CD4-positive, CD25-positive, alpha-beta regulatory T cell (primary cell): Measurements from ENCODE around the gene TUT1. TPM values are rescaled to one million over a fixed set of nuclear protein-coding genes. Genes with fewer than 3 reads are reported as not detected.

Experiments
- ATAC-seq, 2 donors: fragments of 150-1000 bp; cut with Tn5 transposase; one replicate each; pipeline ENCODE4 v1.10.0; 2021; ENCODE audit warnings: low read depth in 2 of 2, moderate number of reproducible peaks in 2 of 2, moderate library complexity in 1 of 2
- DNase-seq, 3 donors: peaks; one replicate each; pipeline versions ENCODE4 v3.0.0 to v3.0.0-alpha.2; 2012 to 2022; ENCODE audit warnings: mixed read lengths in 1 of 3
- H3K27ac ChIP-seq: one replicate; pipeline ENCODE4 v1.7.0; 2013; ENCODE audit warnings: mild to moderate bottlenecking, low read length; ENCODE audit not compliant: insufficient read depth, poor library complexity, severe bottlenecking
- H3K27me3 ChIP-seq: one replicate; pipeline ENCODE4 v1.7.0; 2013; ENCODE audit warnings: low read length; ENCODE audit not compliant: control insufficient read depth, insufficient read depth
- H3K36me3 ChIP-seq: one replicate; pipeline ENCODE4 v1.7.0; 2013; ENCODE audit warnings: mild to moderate bottlenecking, low read length, moderate library complexity; ENCODE audit not compliant: control insufficient read depth, insufficient read depth
- H3K4me1 ChIP-seq: 2 replicates; pipeline ENCODE4 v1.7.0; 2013; ENCODE audit warnings: mild to moderate bottlenecking, low read length; ENCODE audit not compliant: insufficient read depth, control insufficient read depth, poor library complexity, severe bottlenecking
- H3K4me3 ChIP-seq: one replicate; pipeline ENCODE4 v1.7.0; 2013; ENCODE audit warnings: low read depth, mild to moderate bottlenecking, low read length, moderate library complexity
- H3K9me3 ChIP-seq, 2 experiments: 1 replicate in 1 of 2; 2 replicates in 1 of 2; pipeline ENCODE4 v1.7.0; 2013; ENCODE audit warnings: low read length in 2 of 2, mild to moderate bottlenecking in 1 of 2, moderate library complexity in 1 of 2; ENCODE audit not compliant: control insufficient read depth in 2 of 2
- H3K27ac Mint-ChIP-seq, 3 donors: one replicate each; pipeline ENCODE4 v1.8.0; 2020 to 2022; ENCODE audit warnings: mild to moderate bottlenecking in 3 of 3, mixed read lengths in 3 of 3, moderate library complexity in 2 of 3
- H3K27me3 Mint-ChIP-seq: one replicate; pipeline ENCODE4 v1.8.0; 2022; ENCODE audit warnings: mild to moderate bottlenecking, mixed read lengths
- H3K36me3 Mint-ChIP-seq: one replicate; pipeline ENCODE4 v1.8.0; 2020; ENCODE audit warnings: mixed read lengths
- H3K4me1 Mint-ChIP-seq, 4 donors: one replicate each; pipeline ENCODE4 v1.8.0; 2020 to 2022; ENCODE audit warnings: mixed read lengths in 4 of 4, mild to moderate bottlenecking in 1 of 4
- H3K4me3 Mint-ChIP-seq, 4 donors: one replicate each; pipeline ENCODE4 v1.8.0; 2020 to 2022; ENCODE audit warnings: mild to moderate bottlenecking in 4 of 4, mixed read lengths in 4 of 4, moderate library complexity in 3 of 4
- H3K9me3 Mint-ChIP-seq, 7 donors: one replicate each; pipeline ENCODE4 v1.8.0; 2020 to 2022; ENCODE audit warnings: mixed read lengths in 7 of 7, mild to moderate bottlenecking in 3 of 7, moderate library complexity in 2 of 7
- polyA plus RNA-seq, 4 donors: library from polyadenylated mRNA; unstranded; fragments of 300-500 nt; fragmentation: Illumina TruSeq; gene quantifications; one replicate each; pipeline ENCODE4 v1.2.3, GENCODE V29; 2021
- total RNA-seq: library from RNA; stranded (reverse); gene quantifications from one replicate; pipeline ENCODE4 v1.2.3, GENCODE V29; 2022

The TUT1 gene
- total and polyA plus RNA-seq, 5 donors from 2014 or later, result 6.5 to 22.0 (median 11.2) TPM

DNA sequence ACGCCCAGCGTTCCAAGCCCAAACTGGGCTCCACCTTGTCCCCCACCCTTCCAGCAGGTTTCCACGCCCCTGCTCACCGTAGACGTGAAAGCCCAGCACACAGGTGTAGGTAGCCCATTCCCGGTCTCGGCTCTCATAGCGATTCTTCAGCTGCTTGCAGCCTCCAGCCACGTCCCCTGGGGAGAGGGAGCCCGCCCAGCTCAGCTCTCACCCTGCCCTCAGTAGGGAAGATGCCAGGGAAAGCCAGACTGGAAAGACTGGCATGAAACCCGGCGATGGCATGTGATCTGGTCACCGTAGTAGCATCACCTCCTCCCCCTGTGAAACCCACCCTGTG, 11.7 kb upstream of the TUT1 start:
- Mint-ChIP-seq H3K27ac (peak overlapping the region in 2 of 3 donors; percentile 52 to 85), H3K4me3 (peak overlapping the region; percentile 82 to 95 (median 87)), H3K9me3 (no peaks in the 10 kb centered on the region), H3K27me3 (no peaks in the 10 kb centered on the region), H3K4me1 (peaks cover 11 to 59% (median 43%) of the 10 kb centered on the region in 4 donors), H3K36me3 (peaks cover 47% of the 10 kb centered on the region)
- peaks cover 38% of the 10 kb centered on the region for H3K4me1 ChIP-seq
- ATAC-seq (no peak), DNase-seq (no peak)
- H3K9me3 ChIP-seq, result no peaks in the 10 kb centered on the region
- peaks cover 25% of the 10 kb centered on the region for H3K36me3 ChIP-seq
- H3K4me3 ChIP-seq, result no peak overlapping the region
- H3K27me3 ChIP-seq, result no peaks in the 10 kb centered on the region
- no peak overlapping the region for H3K27ac ChIP-seq

DNA sequence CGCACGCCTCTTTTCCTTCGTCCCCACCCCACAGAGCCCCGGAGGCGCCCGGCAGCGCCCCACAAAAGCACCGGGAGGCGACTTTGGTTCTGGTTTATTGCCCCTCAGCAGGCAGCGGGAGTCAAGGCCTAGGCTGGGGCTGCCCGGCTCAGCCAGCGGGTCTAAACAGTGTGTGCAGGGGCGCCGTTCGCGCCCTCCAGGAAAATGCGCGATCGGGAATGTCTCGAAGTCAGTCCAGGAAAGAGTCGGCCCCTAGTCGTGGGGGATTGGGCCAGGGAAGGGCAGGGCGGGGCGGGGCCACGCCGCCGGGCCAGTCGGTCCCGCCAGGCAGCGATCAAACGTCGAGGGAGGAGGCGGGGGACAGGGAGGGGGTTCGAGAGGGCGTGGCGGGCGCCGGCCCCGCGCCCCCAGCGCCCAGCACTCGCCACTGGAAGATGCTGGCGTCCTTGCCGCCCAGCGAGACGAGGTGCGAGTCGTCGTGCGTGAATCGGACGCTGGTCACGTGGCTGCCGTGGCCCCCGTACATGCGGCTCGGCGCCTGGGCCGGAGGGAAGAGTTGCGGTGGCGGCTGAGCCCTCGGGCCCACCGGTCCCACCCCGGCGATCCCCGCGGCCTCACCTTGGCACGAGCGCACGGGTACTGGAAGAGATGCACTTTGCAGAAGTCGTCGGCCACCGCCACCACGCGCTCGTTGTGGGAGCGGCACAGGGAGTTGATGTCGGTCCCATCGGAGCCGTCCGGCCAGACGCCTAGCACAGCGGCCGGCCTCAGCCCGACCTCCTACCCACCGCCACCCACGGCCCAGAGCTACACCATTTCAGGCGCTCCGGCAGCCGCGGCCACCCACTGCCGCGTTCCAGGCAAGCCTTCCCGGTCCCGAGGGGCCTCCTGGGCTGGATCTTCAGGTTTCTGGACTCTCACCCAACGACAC, 11.1 kb upstream of the TUT1 start:
- H3K4me1 Mint-ChIP-seq, result peaks cover 11 to 59% (median 44%) of the 10 kb centered on the region in 4 donors

DNA sequence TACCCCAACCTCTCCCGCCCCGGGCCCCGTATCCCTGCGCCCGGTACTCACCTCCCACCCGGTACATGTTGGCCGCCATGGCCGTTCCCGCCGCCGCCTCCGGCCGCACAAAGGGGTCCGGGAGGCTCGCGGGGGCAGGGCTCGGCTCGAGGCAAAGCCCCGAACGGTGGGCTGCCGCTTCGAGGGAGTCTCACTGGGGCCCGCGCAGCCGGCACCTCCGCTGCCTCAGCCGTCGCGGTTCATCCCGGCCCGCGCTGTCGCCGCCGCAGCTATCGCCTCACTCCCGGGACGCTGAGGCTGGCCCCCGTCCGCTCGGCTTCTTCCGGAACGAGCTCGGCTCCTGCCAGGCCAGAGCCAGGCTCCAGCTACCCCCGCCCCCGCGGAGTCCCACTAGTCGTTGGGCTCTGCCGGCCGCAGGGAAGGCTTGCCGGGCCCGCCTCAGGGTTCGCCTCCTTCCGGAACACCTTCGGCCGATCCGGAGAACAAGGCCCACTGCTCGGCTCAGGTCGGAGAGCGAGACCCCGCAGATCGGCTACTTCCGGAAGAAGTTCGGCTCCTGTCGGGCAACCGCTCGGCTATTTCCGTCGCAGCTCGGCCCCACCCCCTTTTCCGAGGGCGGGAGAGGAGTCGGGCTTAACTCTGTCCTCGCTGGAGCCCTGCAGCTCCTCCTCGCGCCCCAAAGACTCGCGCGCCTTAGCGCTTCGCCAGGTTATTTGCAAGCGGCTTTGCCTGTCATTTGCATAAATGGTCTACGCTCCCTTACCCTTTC, 10.2 kb upstream of the TUT1 start, which contains the start of gene MTA2:
Gene MTA2, minus strand, starts transcription at position 494 of the 769 bp plus-strand sequence. Its CDS starts 415 bp downstream, at position 79.
- H3K4me3 Mint-ChIP-seq, result peak within 1 kb of the TSS; percentile 95 to 100 (median 96)
- Histone ChIP-seq H3K4me1 (peaks cover 48% of the 10 kb centered on the region), H3K27me3 (no peaks in the 10 kb centered on the region), H3K4me3 (peak within 1 kb of the TSS; percentile 98), H3K27ac (peak within 1 kb of the TSS; percentile 90), H3K9me3 (no peaks in the 10 kb centered on the region), H3K36me3 (peaks cover 38% of the 10 kb centered on the region)
- peak within 1 kb of the TSS; percentile 96 to 97 (median 97) for H3K27ac Mint-ChIP-seq
- DNase-seq, result peak; percentile 98 to 100 (median 99)
- H3K36me3 Mint-ChIP-seq, result peaks cover 47% of the 10 kb centered on the region
- no peaks in the 10 kb centered on the region for H3K27me3 Mint-ChIP-seq
- ATAC-seq, result peak; percentile 75 to 78
- H3K9me3 Mint-ChIP-seq, result no peaks in the 10 kb centered on the region
- H3K4me1 Mint-ChIP-seq, result peaks cover 11 to 61% (median 46%) of the 10 kb centered on the region in 4 donors

More for the DNA sequence above, 11.1 kb upstream of the TUT1 start:
- Histone ChIP-seq H3K27ac (peak overlapping the region; percentile 90), H3K4me3 (peak overlapping the region; percentile 57), H3K36me3 (peaks cover 30% of the 10 kb centered on the region), H3K4me1 (peaks cover 44% of the 10 kb centered on the region), H3K27me3 (no peaks in the 10 kb centered on the region), H3K9me3 (no peaks in the 10 kb centered on the region)
- Mint-ChIP-seq H3K27ac (peak overlapping the region; percentile 92 to 97 (median 96)), H3K27me3 (no peaks in the 10 kb centered on the region), H3K36me3 (peaks cover 47% of the 10 kb centered on the region), H3K4me3 (peak overlapping the region; percentile 95 to 100 (median 96)), H3K9me3 (no peaks in the 10 kb centered on the region)
- no peak for ATAC-seq
- peak in 1 of 3 donors; percentile 40 for DNase-seq

DNA sequence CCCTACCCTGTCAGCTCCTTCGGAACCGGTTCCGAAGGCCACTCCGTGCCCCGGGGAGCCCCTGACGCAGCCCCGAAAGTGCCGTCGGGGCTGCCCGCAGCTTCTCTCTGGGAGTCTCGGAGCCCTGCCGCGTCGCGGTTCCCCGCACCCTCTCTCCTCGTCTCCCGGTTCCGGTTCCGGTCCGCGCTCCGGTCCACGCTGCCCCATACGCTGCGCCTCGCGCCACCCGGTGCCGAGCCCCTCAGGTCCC, 9.7 kb upstream of the TUT1 start:
- ATAC-seq (no peak), DNase-seq (peak; percentile 40 to 53 (median 52))
- Mint-ChIP-seq H3K9me3 (no peaks in the 10 kb centered on the region), H3K27ac (peak overlapping the region; percentile 96 to 97 (median 96)), H3K36me3 (peaks cover 44% of the 10 kb centered on the region), H3K4me3 (peak overlapping the region; percentile 95 to 100 (median 96)), H3K4me1 (peaks cover 11 to 65% (median 45%) of the 10 kb centered on the region in 4 donors), H3K27me3 (no peaks in the 10 kb centered on the region)
- peak overlapping the region; percentile 90 for H3K27ac ChIP-seq
- H3K27me3 ChIP-seq, result no peaks in the 10 kb centered on the region
- H3K4me1 ChIP-seq, result peaks cover 48% of the 10 kb centered on the region
- H3K4me3 ChIP-seq, result peak overlapping the region; percentile 98
- peaks cover 43% of the 10 kb centered on the region for H3K36me3 ChIP-seq
- H3K9me3 ChIP-seq, result no peaks in the 10 kb centered on the region

DNA sequence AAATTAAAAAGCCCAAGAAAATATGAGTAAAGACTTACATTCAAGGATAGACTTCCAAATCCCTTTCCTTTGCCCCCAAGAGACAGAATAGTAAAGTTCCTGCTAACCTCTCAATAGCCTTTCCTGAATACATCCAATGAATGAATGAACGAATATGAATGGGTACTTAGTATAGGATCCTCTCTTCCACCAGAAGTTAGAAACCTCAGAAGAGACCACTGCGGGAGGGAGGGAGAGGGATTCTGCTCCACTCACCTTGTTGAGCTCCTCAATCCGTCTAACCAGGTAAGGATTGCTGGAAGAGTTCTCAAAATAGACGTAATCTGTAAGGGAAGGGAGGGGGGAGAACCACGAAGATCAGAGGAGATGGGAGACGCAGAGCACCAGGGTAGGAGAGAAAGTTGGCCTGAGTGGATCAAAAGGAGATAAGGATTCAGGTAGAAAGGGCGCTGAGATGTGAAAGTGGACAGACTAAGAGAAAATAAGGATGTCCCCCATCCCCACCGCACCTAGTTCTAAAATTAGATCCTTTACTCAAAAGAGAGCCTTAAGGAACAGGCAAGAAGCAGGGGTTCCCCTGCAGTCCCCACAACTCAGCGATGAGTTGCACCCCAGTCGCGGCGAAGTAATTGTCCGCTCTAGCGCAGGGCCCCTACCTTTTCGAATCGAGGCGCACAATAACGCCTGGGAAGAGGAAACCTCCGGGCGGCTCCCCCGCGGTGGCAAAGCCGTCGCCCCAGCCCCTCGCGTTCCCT, 9.2 kb upstream of the TUT1 start:
- no peaks in the 10 kb centered on the region for H3K27me3 ChIP-seq
- H3K27ac Mint-ChIP-seq, result peak overlapping the region; percentile 96 to 97 (median 96)
- peaks cover 45% of the 10 kb centered on the region for H3K36me3 ChIP-seq
- peaks cover 48% of the 10 kb centered on the region for H3K4me1 ChIP-seq
- H3K4me3 ChIP-seq, result peak overlapping the region; percentile 98
- H3K9me3 Mint-ChIP-seq, result no peaks in the 10 kb centered on the region
- H3K4me3 Mint-ChIP-seq, result peak overlapping the region; percentile 95 to 100 (median 96)
- H3K27ac ChIP-seq, result peak overlapping the region; percentile 90
- no peak for ATAC-seq
- no peaks in the 10 kb centered on the region for H3K9me3 ChIP-seq
- no peaks in the 10 kb centered on the region for H3K27me3 Mint-ChIP-seq
- DNase-seq, result peak in 1 of 3 donors; percentile 42
- H3K36me3 Mint-ChIP-seq, result peaks cover 45% of the 10 kb centered on the region
- peaks cover 11 to 67% (median 44%) of the 10 kb centered on the region in 4 donors for H3K4me1 Mint-ChIP-seq

DNA sequence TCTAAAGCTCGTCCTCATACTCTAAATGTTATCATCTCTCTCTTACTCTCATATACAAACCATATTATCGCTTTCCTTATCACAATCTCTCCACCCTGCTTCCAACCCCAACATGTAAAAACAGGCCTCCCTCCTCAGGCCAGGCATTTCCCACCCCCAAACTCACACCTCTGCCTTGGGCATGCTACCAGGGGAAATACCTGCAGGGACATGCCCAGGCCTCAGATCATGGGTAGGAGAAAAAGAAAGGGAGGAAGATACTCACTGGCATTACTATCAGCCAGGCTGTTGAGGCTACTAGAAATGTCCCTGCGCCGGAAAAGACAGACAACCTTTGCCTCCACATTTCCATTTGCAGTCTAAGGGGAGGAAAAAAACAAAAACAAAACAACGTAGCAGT, 8.6 kb upstream of the TUT1 start:
- Mint-ChIP-seq H3K27me3 (no peaks in the 10 kb centered on the region), H3K4me3 (peak overlapping the region; percentile 95 to 100 (median 96)), H3K36me3 (peaks cover 51% of the 10 kb centered on the region), H3K4me1 (peaks cover 11 to 70% (median 47%) of the 10 kb centered on the region in 4 donors), H3K27ac (peak overlapping the region; percentile 96 to 97 (median 96)), H3K9me3 (no peaks in the 10 kb centered on the region)
- Histone ChIP-seq H3K4me1 (peaks cover 48% of the 10 kb centered on the region), H3K4me3 (peak overlapping the region; percentile 98), H3K9me3 (no peaks in the 10 kb centered on the region), H3K27me3 (no peaks in the 10 kb centered on the region), H3K27ac (peak overlapping the region; percentile 90), H3K36me3 (peaks cover 47% of the 10 kb centered on the region)
- ATAC-seq (no peak), DNase-seq (no peak)

DNA sequence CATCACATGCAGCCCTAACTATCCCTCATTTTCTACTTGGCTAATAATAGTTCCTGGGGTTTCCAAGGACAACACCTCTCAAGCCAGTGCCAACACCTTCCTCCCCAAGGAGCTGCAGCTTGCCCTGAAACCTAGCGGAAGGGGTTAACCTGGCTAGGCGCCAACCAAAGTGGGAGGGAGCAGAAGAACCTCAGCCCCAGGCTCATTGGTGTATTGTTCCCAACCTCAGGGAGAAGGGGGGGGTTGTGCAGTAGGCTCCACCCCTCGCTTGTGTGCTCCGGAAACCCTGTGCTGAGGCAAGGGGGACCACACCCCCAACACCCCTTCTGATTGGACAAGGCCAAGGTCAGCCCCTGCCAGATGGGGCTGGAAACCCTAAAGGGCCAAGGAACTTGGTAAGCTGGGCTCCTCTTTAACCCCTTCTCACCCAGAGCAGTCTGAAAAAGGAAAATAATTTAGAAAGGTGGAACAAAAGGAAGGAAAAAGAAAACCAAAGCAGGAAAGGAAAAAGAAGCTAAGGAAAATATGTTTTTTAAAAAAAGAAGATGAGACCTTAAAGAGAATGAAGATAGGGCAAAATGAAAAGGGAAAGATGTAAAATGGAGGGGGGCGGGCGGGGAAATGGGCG, 7.9 kb upstream of the TUT1 start:
- Histone ChIP-seq H3K4me1 (peaks cover 49% of the 10 kb centered on the region), H3K27ac (peak overlapping the region; percentile 90), H3K27me3 (no peaks in the 10 kb centered on the region), H3K4me3 (peak overlapping the region; percentile 98), H3K36me3 (peaks cover 49% of the 10 kb centered on the region), H3K9me3 (no peaks in the 10 kb centered on the region)
- H3K9me3 Mint-ChIP-seq, result no peaks in the 10 kb centered on the region
- peaks cover 55% of the 10 kb centered on the region for H3K36me3 Mint-ChIP-seq
- DNase-seq, result peak; percentile 94 to 100 (median 98)
- H3K27ac Mint-ChIP-seq, result peak overlapping the region; percentile 96 to 97 (median 96)
- H3K27me3 Mint-ChIP-seq, result no peaks in the 10 kb centered on the region
- peak overlapping the region; percentile 95 to 100 (median 96) for H3K4me3 Mint-ChIP-seq
- ATAC-seq, result peak; percentile 79 to 81
- H3K4me1 Mint-ChIP-seq, result peaks cover 11 to 75% (median 50%) of the 10 kb centered on the region in 4 donors
